Hepatocyte (in vitro differentiated cells): ENCODE measurements around the gene CDRT4.

Source experiments
- EZH2 ChIP-seq: fragments of 200-600 bp; sonication (generic); IDR thresholded peaks from 2 replicates; pipeline ENCODE4 v1.6.1; 2016; ENCODE audit warnings: antibody characterized with exemption, mild to moderate bottlenecking, borderline replicate concordance
- EZH2phosphoT487 ChIP-seq: fragments of 200-600 bp; sonication (generic); IDR thresholded peaks from one replicate; pipeline ENCODE4 v1.6.1; 2018; ENCODE audit warnings: antibody characterized with exemption, mild to moderate bottlenecking, low read depth, moderate library complexity; ENCODE audit not compliant: unreplicated experiment, severe bottlenecking
- TF ChIP-seq, protein P1 (sequence below): fragments of 200-600 bp; sonication (generic); IDR thresholded peaks from 2 replicates; pipeline ENCODE4 v1.5.1; 2016; ENCODE audit warnings: antibody characterized with exemption, mild to moderate bottlenecking; ENCODE audit not compliant: poor library complexity

DNA sequence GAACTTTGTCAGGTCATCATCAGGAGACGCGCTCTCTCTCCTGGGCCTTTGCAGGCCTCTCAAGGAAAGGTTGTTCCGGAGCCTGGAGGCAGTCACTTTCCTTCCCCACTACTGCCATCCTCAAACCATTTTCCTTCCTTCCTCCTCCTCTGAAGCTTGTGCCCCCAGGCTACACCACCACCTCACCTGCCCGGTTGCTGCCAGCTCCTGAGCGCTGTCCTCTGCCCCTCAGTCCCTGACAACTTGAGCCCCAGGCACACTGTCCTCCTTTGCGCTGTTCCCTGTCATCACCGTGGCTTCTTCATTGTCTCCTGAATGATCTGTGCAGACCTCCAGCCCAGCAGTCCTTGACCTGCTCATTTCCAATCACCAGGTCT lies 18.9 kb downstream of the CDRT4 start:
- TF ChIP-seq, protein P1, sequence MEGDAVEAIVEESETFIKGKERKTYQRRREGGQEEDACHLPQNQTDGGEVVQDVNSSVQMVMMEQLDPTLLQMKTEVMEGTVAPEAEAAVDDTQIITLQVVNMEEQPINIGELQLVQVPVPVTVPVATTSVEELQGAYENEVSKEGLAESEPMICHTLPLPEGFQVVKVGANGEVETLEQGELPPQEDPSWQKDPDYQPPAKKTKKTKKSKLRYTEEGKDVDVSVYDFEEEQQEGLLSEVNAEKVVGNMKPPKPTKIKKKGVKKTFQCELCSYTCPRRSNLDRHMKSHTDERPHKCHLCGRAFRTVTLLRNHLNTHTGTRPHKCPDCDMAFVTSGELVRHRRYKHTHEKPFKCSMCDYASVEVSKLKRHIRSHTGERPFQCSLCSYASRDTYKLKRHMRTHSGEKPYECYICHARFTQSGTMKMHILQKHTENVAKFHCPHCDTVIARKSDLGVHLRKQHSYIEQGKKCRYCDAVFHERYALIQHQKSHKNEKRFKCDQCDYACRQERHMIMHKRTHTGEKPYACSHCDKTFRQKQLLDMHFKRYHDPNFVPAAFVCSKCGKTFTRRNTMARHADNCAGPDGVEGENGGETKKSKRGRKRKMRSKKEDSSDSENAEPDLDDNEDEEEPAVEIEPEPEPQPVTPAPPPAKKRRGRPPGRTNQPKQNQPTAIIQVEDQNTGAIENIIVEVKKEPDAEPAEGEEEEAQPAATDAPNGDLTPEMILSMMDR, result no peak
- TF ChIP-seq EZH2 (no peak), EZH2phosphoT487 (no peak)
